Adrenal gland (tissue), 5 donors: Measurements from ENCODE around the gene LTC4S.

Experiments used
- POLR2A ChIP-seq, 2 donors: fragments of 450-650 bp; IDR thresholded peaks; one replicate each; pipeline ENCODE4 v1.6.1; 2017; ENCODE audit warnings: antibody characterized with exemption in 2 of 2, mild to moderate bottlenecking in 2 of 2, moderate library complexity in 1 of 2
- TF ChIP-seq, protein P1 (sequence below), 6 experiments: fragments of 450-650 bp in 4 of 6; fragments of 200-600 bp in 2 of 6; sonication (generic) in 1 of 6; IDR thresholded peaks; 1 replicate in 5 of 6; 2 replicates in 1 of 6; pipeline versions ENCODE4 v1.5.1 to v1.8.0; 2016 to 2021; ENCODE audit warnings: antibody characterized with exemption in 6 of 6, mild to moderate bottlenecking in 2 of 6, moderate library complexity in 1 of 6
- donor health status: DM: no; HTN: no; CAD: no.

DNA sequence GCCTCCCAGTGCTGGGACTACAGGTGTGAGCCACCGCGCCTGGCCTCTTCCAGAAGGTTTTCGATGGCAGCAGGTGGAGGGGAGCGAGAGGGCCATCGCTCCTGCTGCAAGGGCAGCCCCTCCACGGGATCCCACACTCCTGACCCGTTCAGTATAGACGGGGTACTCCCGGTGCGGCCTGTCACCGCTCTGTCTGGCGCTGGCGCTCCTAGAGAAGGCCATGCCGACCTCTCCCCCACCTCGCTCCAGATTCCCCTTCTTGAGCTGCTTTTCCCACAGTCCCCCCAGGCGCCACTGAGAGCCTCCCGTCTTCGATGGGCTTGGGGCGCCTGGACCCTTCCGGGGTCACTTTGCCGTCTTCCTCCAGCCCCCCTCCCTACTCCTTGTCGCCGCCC, 22.6 kb downstream of the LTC4S start:
- TF ChIP-seq, protein P1, sequence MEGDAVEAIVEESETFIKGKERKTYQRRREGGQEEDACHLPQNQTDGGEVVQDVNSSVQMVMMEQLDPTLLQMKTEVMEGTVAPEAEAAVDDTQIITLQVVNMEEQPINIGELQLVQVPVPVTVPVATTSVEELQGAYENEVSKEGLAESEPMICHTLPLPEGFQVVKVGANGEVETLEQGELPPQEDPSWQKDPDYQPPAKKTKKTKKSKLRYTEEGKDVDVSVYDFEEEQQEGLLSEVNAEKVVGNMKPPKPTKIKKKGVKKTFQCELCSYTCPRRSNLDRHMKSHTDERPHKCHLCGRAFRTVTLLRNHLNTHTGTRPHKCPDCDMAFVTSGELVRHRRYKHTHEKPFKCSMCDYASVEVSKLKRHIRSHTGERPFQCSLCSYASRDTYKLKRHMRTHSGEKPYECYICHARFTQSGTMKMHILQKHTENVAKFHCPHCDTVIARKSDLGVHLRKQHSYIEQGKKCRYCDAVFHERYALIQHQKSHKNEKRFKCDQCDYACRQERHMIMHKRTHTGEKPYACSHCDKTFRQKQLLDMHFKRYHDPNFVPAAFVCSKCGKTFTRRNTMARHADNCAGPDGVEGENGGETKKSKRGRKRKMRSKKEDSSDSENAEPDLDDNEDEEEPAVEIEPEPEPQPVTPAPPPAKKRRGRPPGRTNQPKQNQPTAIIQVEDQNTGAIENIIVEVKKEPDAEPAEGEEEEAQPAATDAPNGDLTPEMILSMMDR (IDR thresholded peaks at IDR 0.05), result no peak
- TF ChIP-seq POLR2A (IDR thresholded peaks at IDR 0.05), result no peak
